ENCODE data around the gene ASB10.

The ASB10 gene

GRCh38 chr7:151187409-151188251 is 580 bp upstream of the ASB10 start:
- no peak for DNase-seq (ENCODE audit: low read depth, low spot score)

GRCh38 chr7:151185762-151186639 is 1.0 kb downstream of the ASB10 start:
- DNase-seq (ENCODE audit: low read depth, low spot score): no peak

GRCh38 chr7:151181011-151181431 is 6.0 kb downstream of the ASB10 start:
- no peak for DNase-seq (ENCODE audit: low read depth, low spot score)

- DNase-seq (ENCODE audit: low read depth, low spot score): no peak
Measured at GRCh38 chr7:151179946-151180345, 7.1 kb downstream of the ASB10 start.

GRCh38 chr7:151179287-151179860 is 7.7 kb downstream of the ASB10 start:
- no peak for DNase-seq (ENCODE audit: low read depth, low spot score)

GRCh38 chr7:151178831-151179230 is 8.2 kb downstream of the ASB10 start:
- no peak for DNase-seq (ENCODE audit: low read depth, low spot score)

GRCh38 chr7:151178236-151178635 is 8.8 kb downstream of the ASB10 start:
- no peak for DNase-seq (ENCODE audit: low read depth, low spot score)

GRCh38 chr7:151177310-151177709 is 9.7 kb downstream of the ASB10 start:
- no peak for DNase-seq (ENCODE audit: low read depth, low spot score)

GRCh38 chr7:151176401-151176800 is 10.6 kb downstream of the ASB10 start:
- no peak for DNase-seq (ENCODE audit: low read depth, low spot score)

- no peak for DNase-seq (ENCODE audit: low read depth, low spot score)
Measured at GRCh38 chr7:151175793-151176311, 11.2 kb downstream of the ASB10 start.

GRCh38 chr7:151175047-151175792 is 11.8 kb downstream of the ASB10 start:
- DNase-seq (ENCODE audit: low read depth, low spot score): no peak

- no peak for DNase-seq (ENCODE audit: low read depth, low spot score)
Measured at GRCh38 chr7:151174246-151175046, 12.6 kb downstream of the ASB10 start.

GRCh38 chr7:151173386-151174245 is 13.4 kb downstream of the ASB10 start:
- no peak for DNase-seq (ENCODE audit: low read depth, low spot score)

- peak; percentile 54 for DNase-seq (ENCODE audit: low read depth, low spot score)
Measured at GRCh38 chr7:151172273-151173141, 14.5 kb downstream of the ASB10 start.

GRCh38 chr7:151168787-151169162 is 18.3 kb downstream of the ASB10 start:
- DNase-seq (ENCODE audit: low read depth, low spot score): no peak

GRCh38 chr7:151168003-151168786 is 18.9 kb downstream of the ASB10 start:
- peak; percentile 25 for DNase-seq (ENCODE audit: low read depth, low spot score)

GRCh38 chr7:151167197-151167961 is 19.7 kb downstream of the ASB10 start, which contains the start of gene GBX1:
Gene GBX1, minus strand, starts transcription at chr7:151167694. Its CDS starts 146 bp downstream, at chr7:151167548.
- no peak for DNase-seq (ENCODE audit: low read depth, low spot score)
